PFSK-1 (cell line): Measurements from ENCODE around the gene CCK.

Experiments
- POLR2AphosphoS5 ChIP-seq: IDR thresholded peaks from 2 replicates; pipeline ENCODE4 v1.6.1; 2012; ENCODE audit warnings: low read depth, mild to moderate bottlenecking, control low read depth, low read length, moderate library complexity
- SIN3A ChIP-seq: IDR thresholded peaks from 2 replicates; pipeline ENCODE4 v1.6.1; 2012; ENCODE audit warnings: mild to moderate bottlenecking, low read length, moderate library complexity, borderline replicate concordance; ENCODE audit not compliant: insufficient read depth
- TAF1 ChIP-seq: IDR thresholded peaks from 2 replicates; pipeline ENCODE4 v1.6.1; 2012; ENCODE audit warnings: low read length, control low read depth, borderline replicate concordance; ENCODE audit not compliant: insufficient read depth
- TF ChIP-seq, protein P1 (sequence below), 2 experiments: IDR thresholded peaks; 2 replicates each; pipeline versions ENCODE4 v1.6.1 to v1.8.0; 2011 to 2012; ENCODE audit warnings: low read depth in 2 of 2, low read length in 2 of 2, control low read depth in 1 of 2, inconsistent platforms in 1 of 2, mild to moderate bottlenecking in 1 of 2, moderate library complexity in 1 of 2; ENCODE audit not compliant: insufficient read depth in 1 of 2

DNA sequence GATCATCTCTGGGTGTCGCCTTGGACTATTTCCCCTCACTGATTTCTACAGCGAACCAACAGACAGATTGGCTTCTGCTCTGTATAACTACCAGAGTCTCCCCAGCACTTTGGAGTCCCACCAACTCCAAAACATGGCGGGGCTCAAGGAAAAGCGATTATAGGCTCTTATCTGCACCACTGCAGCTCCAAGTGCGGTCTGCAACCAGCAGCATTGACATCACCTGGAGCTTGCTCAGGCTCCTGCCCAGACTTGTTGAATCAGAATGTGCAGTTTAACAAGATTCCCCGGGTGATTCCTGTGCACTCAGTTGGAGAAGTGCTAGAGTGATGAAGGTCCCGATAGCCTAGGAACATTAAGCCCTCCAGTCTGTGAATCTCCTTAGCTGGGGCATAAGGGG, 9.0 kb downstream of the CCK start:
- TF ChIP-seq POLR2AphosphoS5, result no peak
- no peak for TF ChIP-seq TAF1
- TF ChIP-seq, protein P1, sequence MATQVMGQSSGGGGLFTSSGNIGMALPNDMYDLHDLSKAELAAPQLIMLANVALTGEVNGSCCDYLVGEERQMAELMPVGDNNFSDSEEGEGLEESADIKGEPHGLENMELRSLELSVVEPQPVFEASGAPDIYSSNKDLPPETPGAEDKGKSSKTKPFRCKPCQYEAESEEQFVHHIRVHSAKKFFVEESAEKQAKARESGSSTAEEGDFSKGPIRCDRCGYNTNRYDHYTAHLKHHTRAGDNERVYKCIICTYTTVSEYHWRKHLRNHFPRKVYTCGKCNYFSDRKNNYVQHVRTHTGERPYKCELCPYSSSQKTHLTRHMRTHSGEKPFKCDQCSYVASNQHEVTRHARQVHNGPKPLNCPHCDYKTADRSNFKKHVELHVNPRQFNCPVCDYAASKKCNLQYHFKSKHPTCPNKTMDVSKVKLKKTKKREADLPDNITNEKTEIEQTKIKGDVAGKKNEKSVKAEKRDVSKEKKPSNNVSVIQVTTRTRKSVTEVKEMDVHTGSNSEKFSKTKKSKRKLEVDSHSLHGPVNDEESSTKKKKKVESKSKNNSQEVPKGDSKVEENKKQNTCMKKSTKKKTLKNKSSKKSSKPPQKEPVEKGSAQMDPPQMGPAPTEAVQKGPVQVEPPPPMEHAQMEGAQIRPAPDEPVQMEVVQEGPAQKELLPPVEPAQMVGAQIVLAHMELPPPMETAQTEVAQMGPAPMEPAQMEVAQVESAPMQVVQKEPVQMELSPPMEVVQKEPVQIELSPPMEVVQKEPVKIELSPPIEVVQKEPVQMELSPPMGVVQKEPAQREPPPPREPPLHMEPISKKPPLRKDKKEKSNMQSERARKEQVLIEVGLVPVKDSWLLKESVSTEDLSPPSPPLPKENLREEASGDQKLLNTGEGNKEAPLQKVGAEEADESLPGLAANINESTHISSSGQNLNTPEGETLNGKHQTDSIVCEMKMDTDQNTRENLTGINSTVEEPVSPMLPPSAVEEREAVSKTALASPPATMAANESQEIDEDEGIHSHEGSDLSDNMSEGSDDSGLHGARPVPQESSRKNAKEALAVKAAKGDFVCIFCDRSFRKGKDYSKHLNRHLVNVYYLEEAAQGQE (IDR thresholded peaks at IDR 0.05; ENCODE audit: insufficient read depth in 1 of 2, low read depth in 2 of 2, low read length in 2 of 2), result no peak
- TF ChIP-seq SIN3A, result no peak
